HG03280 (cell line): Measurements from ENCODE around the gene HECW1.
"Not testable (repeated sequence)": the region's sequence is repeated elsewhere in the genome, so short reads cannot be mapped to it uniquely, and the experiment has no call there.

Experiments
- ATAC-seq: cut with Tn5 transposase; IDR thresholded peaks from one replicate; pipeline ENCODE4 v1.9.1; 2021; ENCODE audit warnings: mild to moderate bottlenecking, moderate library complexity; ENCODE audit not compliant: unreplicated experiment

The HECW1 gene

DNA sequence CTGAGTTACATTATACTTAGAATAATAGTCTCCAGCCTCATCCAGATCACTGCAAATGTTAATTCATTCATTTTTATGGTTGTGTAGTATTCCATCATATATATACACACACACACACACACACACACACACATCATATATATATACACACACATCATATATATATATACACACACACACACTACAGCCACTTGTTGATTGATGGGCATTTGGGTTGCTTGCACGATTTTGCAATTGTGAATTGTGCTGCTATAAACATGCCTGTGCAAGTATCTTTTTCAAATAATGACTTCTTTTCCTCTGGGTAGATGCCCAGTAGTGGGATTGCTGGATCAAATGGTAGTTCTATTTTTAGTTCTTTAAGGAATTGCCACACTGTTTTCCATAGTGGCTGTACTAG lies 233.2 kb downstream of the HECW1 start:
- not testable (repeated sequence) for ATAC-seq

GRCh38 chr7:43351683-43352082 lies 239.2 kb downstream of the HECW1 start:
- no peak for ATAC-seq

- ATAC-seq, result no peak
Observed at GRCh38 chr7:43353902-43354301, 241.5 kb downstream of the HECW1 start.

DNA sequence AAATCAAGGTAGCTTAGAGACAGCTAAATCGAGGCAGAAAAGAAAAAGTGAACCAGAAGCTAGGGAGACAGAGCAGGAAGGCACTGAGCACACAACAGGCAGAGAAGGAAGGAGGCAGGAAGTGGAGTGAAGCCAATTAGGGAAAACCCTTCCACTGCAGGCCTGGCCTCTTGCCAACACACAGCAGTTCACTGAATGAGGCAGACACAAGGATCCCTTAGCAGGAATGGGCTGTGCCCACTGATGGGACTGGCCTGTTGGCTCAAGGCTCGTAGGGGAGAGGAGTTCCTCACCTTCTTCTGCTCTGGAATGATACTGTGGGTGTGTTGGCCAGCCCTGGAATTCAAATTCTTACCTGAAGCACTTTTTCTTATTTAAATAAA lies 250.2 kb downstream of the HECW1 start:
- ATAC-seq, result no peak

- ATAC-seq, result no peak
Observed at GRCh38 chr7:43363035-43363791, 250.8 kb downstream of the HECW1 start.

GRCh38 chr7:43364391-43364790 lies 251.9 kb downstream of the HECW1 start:
- ATAC-seq, result no peak

DNA sequence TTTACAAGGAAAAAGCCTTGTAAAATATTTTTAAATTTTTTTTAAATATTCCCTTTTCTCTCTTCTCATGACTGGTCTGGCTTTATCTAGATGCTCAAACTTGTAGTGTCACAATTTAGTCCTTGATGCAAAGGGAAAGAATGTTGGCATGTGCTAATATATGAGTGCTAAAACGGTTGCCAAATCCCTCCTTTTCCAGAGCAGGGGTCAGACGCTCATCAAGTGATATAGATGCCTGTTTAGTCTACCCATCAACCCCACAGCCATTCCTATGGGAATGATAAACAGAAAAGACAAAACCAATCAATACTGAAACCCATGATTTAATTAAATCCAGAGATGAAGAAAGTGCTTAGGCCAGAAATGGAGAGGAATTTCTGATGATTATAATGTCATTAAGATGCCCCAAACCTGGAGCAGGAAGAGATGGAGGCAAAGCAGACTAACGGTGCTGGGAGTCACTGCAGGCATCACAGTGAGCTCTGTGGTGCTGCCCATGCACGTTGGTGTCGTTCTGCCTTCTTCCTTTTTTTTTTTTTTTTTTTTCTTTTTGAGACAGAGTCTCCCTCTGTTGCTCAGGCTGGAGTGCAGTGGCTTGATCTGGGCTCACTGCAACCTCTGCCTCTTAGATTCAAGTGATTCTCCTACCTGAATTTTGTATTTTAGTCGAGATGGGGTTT lies 260.4 kb downstream of the HECW1 start:
- ATAC-seq, result no peak

- no peak for ATAC-seq
Observed at GRCh38 chr7:43377196-43377960, 264.9 kb downstream of the HECW1 start.

- no peak for ATAC-seq
Observed at GRCh38 chr7:43379210-43379609, 266.8 kb downstream of the HECW1 start.

DNA sequence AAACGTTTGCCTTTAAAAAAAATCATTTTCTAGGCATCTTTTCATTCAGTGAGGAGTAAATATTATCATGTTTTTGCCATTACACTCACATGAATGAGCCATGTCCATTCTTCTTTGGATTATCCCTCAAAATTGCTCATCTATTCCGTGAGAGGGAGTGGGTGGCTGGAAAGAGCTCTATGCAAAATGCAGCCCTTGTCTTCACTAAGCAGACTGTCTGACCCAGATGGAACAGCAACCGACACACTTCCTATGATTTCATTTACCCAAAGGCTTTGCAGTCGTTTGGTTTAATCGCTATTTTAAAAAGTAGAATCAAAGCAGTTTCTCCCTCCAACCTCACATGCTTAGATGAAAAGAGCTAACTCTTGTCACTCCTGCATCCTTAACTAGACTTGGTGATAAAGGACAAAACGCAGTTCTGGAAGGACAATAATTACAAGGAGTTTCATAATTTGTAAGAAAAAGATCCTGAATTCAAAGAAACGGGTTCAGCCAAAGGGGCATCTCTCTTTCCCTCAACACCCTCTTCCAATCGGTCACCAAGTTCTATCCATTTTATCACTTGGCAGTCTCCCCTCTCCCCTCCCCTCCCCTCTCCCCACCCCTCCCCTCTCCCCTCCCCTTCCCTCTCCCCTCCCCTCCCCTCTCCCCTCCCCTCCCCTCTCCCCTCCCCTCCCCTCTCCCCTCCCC lies 272.3 kb downstream of the HECW1 start:
- ATAC-seq, result no peak

DNA sequence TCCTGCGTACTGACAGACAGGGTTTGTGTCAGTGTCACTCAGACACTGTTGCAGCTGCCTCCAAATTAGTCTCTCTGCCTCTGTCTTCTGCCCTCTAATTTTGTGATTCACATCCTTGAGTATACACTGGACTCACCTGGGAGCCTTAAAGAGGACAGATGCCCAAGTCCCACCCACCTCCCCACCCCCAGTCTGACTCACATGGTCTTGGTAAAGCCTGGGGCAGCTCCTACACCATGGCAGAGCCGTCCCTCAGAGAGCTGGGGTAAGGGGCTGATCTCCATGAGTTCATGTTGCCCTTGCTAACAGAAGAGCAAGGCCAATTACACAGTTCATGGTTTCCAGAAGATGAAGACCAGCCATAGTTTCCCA lies 272.8 kb downstream of the HECW1 start:
- no peak for ATAC-seq

- ATAC-seq, result no peak
Observed at GRCh38 chr7:43385856-43386255, 273.4 kb downstream of the HECW1 start.

GRCh38 chr7:43387932-43388331 lies 275.5 kb downstream of the HECW1 start:
- ATAC-seq, result no peak

DNA sequence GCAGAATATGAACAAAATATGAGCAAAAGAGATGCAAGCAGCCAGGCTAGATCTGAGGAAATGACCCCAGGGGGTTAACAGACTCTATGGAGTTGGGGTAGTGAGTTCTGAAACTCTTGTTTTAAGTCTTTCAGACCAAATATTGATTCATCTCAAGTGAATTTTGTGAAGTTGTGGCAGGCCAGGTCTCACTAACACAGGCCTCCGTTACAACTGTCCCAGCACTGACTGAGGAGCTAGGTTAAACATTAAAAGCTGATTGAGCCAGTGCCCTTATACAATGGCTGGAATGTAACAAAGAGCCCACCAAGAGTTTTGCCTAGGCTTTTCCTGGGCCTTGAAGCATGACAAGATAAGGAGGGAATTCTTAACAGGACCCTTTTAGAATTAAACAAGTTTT lies 278.1 kb downstream of the HECW1 start:
- ATAC-seq, result no peak

DNA sequence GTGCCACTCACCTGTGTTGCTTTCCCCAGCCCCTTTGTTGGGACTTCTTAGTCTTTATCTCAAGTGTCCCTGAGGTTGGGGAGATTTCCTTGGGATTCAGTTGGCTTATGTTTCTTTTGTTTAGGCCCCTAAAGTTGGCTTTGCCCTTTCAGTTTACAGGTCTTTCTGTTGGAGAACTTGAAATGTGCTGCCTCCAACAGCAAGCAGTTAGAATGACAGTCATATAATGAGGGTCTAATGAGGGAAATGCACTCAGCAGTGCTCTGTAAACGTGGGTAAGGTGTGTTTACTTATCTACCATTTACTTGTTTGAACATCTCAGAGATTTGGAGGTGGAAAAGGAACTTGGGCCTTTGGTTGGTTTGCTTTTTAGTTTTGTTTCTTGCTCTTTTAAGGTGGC lies 279.1 kb downstream of the HECW1 start:
- no peak for ATAC-seq

DNA sequence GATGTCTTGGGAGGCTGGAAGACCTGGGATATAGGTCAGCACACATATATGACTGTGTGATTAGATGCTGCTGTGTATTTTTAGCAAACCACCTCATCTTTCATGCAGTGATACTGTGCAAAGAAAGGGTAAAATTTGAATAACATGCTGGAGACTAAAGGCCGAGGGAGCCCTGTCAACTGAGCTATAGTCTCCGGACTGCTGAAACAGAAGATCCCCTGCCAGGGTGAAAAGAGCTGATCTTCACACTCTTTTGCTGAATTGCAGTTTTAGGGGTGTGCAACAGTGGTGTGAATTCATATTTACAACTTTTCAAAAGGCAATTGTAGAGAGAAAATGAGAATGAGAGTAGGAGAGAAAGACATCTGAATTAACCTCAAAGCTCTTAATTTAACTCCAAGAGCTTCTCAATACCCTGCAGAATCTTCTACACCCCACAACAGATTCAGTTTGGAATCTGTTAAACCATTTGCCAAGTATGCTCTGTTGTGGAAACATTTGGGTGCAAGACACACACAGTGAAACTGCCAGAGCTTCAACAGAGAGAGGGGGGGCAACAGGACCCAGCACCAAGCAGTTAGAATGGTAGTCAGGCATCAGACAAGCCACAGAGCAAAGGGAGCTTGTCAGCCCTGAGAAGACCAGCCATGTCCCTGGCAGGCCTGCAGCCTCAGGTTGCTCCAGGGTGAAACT lies 280.3 kb downstream of the HECW1 start:
- ATAC-seq, result no peak

DNA sequence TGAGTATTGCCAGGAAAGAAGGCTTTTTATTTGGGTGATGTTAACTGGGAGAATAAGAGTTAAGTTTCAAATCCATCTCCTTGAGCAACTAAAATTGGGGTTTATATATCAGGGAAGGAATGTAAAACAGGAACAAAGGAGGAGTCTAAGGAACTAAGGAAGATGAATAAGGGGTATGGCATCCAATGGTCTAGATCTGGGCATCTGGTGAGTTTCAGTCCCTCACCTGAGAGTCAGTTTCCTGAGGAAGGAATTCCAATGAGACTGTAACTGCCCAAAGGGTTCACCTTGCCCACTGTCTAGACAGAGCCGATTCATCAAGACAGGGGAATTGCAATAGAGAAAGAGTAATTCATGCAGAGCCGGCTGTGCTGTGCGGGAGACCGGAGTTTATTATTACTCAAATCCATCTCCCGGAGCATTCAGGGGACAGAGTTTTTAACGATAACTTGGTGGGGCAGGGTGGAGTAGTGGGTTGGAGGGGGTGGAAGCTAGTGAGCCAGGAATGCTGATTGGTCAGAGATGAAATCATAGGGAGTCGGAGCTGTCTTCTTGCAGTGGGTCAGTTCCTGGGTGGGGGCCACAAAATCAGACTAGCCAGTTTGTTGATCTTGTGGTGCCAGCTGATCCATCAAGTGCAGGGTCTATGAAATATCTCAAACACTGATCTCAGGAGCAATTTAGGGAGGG lies 282.1 kb downstream of the HECW1 start:
- ATAC-seq, result no peak

GRCh38 chr7:43395351-43395750 lies 282.9 kb downstream of the HECW1 start:
- no peak for ATAC-seq

DNA sequence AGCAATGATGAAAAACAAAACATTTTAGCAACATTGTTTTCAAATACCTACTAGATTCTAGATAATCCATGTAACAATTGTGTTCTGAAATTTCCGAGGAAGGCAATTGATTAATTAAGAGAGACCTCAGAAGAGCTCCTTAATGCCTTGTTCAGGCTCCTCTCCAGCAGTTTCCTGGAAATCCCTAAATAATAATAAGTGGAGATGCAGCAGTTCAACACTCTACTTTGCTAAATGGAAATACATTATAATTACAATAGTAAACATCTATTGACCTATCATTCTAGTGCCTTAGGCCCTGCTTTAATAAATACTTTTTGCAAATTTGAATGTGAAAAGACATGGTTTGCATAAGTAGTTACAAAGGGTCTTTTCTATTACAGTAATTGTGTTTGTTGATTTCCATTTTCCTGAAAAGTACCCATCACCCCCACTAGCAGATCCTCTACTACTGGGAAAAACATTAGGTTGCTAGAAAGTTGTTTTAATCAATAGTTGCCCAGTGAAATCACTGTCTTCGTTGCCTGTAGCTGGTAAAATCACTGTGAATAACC lies 283.8 kb downstream of the HECW1 start:
- no peak for ATAC-seq

DNA sequence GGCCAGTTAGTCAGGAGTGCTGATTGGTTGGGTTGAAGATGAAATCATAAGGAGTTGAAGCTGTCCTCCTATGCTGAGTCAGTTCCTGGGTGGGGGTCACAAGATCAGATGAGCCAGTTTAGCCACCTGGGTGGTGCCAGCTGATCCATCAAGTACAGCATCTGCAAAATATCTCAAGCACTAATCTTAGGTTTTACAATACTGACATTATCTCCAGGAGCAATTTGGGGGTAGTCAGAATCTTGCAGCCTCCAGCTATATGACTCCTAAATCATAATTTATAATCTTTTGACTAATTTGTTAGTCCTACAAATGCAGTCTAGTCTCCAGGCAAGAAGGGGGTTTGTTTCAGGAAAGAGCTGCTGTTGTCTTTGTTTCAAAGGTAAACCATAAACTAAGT lies 286.4 kb downstream of the HECW1 start:
- no peak for ATAC-seq
